HepG2 (cell line): Measurements from ENCODE around the gene GLDN. TPM values are rescaled to one million over a fixed set of nuclear protein-coding genes. Genes with fewer than 3 reads are reported as not detected.

ENCODE experiments used
- MAFK ChIP-seq, 2 experiments: IDR thresholded peaks in 1 of 2; conservative IDR thresholded peaks in 1 of 2; 2 replicates each; pipeline ENCODE4 v1.6.1; 2011; ENCODE audit warnings: improper control_type of control experiment in 2 of 2, low read length in 2 of 2
- REXO4 ChIP-seq: sonication (generic); formaldehyde crosslinking; IDR thresholded peaks from 2 replicates; pipeline ENCODE4 v1.8.0; 2022; ENCODE audit warnings: missing genetic modification reagents, mild to moderate bottlenecking, borderline replicate concordance
- SETDB1 ChIP-seq: sonication (generic); formaldehyde crosslinking; IDR thresholded peaks from 2 replicates; pipeline ENCODE4 v1.5.1; 2020; ENCODE audit warnings: missing genetic modification reagents, mild to moderate bottlenecking, borderline replicate concordance
- SPEN ChIP-seq: sonication (generic); formaldehyde crosslinking; IDR thresholded peaks from 2 replicates; pipeline ENCODE4 v1.5.1; 2020; ENCODE audit warnings: low read depth, mild to moderate bottlenecking, missing genetic modification reagents
- TAF15 ChIP-seq: fragments of 200-400 bp; formaldehyde crosslinking; IDR thresholded peaks from one replicate; pipeline ENCODE4 v1.6.1; 2018; ENCODE audit warnings: mild to moderate bottlenecking, low read depth, low read length; ENCODE audit not compliant: poor library complexity, severe bottlenecking
- ZNF207 ChIP-seq: fragments of 450-650 bp; IDR thresholded peaks from 2 replicates; pipeline ENCODE4 v1.6.1; 2016; ENCODE audit warnings: antibody characterized with exemption, borderline replicate concordance
- ZNF317 ChIP-seq: sonication (generic); formaldehyde crosslinking; IDR thresholded peaks from 2 replicates; pipeline ENCODE4 v1.5.0; 2020; ENCODE audit warnings: mild to moderate bottlenecking, missing genetic modification reagents
- polyA plus RNA-seq, 8 experiments: library from polyadenylated mRNA; depleted of rRNA in 3 of 8; stranded (reverse) in 7 of 8; unstranded in 1 of 8; fragments of >200 nt; fragmentation: Illumina TruSeq in 4 of 8; extraction: Trizol in 4 of 8; gene quantifications; 2 replicates each; pipeline versions ENCODE4 v1.2.1 to v1.2.3, GENCODE V29; 2011 to 2016; ENCODE audit warnings: low read depth in 4 of 8, missing spikeins in 1 of 8, mixed read lengths in 1 of 8; ENCODE audit not compliant: insufficient read depth in 1 of 8
- total RNA-seq, 5 experiments: library from RNA; depleted of rRNA; stranded (reverse); fragments of >200 nt; fragmentation: Illumina TruSeq; extraction: Trizol; gene quantifications; 2 replicates each; pipeline ENCODE4 v1.2.3, GENCODE V29; 2016; ENCODE audit warnings: low read depth in 1 of 5
- TF ChIP-seq, protein P1 (sequence below): sonication (generic); formaldehyde crosslinking; IDR thresholded peaks from 2 replicates; pipeline ENCODE4 v1.4.0; 2020; ENCODE audit warnings: missing genetic modification reagents
- TF ChIP-seq, protein P2 (sequence below): sonication (generic); formaldehyde crosslinking; IDR thresholded peaks from 2 replicates; pipeline ENCODE4 v1.4.0; 2020; ENCODE audit warnings: missing genetic modification reagents, mild to moderate bottlenecking, borderline replicate concordance
- TF ChIP-seq, protein P3 (sequence below): sonication (generic); formaldehyde crosslinking; IDR thresholded peaks from 2 replicates; pipeline ENCODE4 v1.9.0; 2021; ENCODE audit warnings: mild to moderate bottlenecking, missing genetic modification reagents
- TF ChIP-seq, protein P4 (sequence below): sonication (generic); formaldehyde crosslinking; IDR thresholded peaks from 2 replicates; pipeline ENCODE4 v1.8.0; 2022; ENCODE audit warnings: mild to moderate bottlenecking, missing genetic modification reagents
- TF ChIP-seq, protein P5 (sequence below): sonication (generic); formaldehyde crosslinking; IDR thresholded peaks from 2 replicates; pipeline ENCODE4 v1.4.0; 2020; ENCODE audit warnings: missing genetic modification reagents, borderline replicate concordance
- TF ChIP-seq, protein P6 (sequence below): sonication (generic); formaldehyde crosslinking; IDR thresholded peaks from 2 replicates; pipeline ENCODE4 v1.4.0; 2020; ENCODE audit warnings: mild to moderate bottlenecking, missing genetic modification reagents

Gene GLDN
- total and polyA plus RNA-seq, 2 of the 13 experiments (the other 11 are each of a cell fraction or from before 2014, with no cell fraction given), result 0.86 to 1.0 TPM

DNA sequence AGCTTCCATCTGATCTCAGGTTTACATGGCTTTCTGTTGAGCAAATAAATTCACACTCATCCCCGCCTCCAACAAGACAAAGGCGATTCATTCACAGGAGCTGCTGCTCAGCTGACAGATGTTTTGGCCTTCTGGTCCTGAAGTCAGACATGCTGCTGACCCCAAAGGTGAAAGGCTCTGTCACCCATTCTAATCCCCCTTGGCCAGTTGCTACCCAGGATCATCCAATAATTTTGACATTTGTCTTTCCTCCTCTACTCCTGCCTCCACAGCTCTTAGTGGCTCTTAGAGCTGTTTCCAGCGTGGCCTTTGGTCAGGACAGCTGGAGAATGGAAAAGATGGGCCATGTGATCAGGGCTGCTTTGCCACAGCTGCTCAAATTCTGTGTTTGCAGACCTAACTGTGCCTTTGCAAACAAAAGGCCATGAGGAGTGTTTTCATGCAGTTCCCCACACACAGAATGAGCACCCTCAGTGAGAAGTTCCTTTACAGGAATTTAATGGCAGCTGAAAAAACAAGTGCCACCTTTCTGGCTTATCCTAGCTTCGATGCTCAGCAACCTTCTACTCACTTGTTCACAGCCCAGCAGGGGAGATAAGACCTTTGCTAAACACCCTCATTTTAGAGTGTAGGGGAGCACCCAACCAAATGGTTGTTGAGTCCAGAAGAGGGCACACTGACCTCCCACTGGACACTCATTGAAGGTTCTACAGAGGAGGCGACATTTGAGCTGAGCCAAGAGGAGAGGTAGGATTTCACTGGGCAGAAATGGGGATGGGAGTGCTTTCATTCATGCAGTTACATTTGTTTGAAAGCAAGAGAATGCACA lies 42.1 kb upstream of the GLDN start (continued):
- TF ChIP-seq, protein P1, sequence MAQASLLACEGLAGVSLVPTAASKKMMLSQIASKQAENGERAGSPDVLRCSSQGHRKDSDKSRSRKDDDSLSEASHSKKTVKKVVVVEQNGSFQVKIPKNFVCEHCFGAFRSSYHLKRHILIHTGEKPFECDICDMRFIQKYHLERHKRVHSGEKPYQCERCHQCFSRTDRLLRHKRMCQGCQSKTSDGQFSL (CRISPR knock-in tag), result no peak
- TF ChIP-seq MAFK (conservative IDR thresholded peaks at IDR 0.05 in 1 of 2, IDR thresholded peaks at IDR 0.05 in 1 of 2; ENCODE audit: low read length in 2 of 2) (no peak), SPEN (CRISPR knock-in tag) (0 out of 2 replicates have a peak, but pooled peaks have one; percentile 26), ZNF207 (no peak), TAF15 (no peak), REXO4 (CRISPR knock-in tag) (no peak), SETDB1 (CRISPR knock-in tag) (no peak), ZNF317 (no peak)
- TF ChIP-seq, protein P2, sequence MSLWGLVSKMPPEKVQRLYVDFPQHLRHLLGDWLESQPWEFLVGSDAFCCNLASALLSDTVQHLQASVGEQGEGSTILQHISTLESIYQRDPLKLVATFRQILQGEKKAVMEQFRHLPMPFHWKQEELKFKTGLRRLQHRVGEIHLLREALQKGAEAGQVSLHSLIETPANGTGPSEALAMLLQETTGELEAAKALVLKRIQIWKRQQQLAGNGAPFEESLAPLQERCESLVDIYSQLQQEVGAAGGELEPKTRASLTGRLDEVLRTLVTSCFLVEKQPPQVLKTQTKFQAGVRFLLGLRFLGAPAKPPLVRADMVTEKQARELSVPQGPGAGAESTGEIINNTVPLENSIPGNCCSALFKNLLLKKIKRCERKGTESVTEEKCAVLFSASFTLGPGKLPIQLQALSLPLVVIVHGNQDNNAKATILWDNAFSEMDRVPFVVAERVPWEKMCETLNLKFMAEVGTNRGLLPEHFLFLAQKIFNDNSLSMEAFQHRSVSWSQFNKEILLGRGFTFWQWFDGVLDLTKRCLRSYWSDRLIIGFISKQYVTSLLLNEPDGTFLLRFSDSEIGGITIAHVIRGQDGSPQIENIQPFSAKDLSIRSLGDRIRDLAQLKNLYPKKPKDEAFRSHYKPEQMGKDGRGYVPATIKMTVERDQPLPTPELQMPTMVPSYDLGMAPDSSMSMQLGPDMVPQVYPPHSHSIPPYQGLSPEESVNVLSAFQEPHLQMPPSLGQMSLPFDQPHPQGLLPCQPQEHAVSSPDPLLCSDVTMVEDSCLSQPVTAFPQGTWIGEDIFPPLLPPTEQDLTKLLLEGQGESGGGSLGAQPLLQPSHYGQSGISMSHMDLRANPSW (CRISPR knock-in tag), result no peak
- TF ChIP-seq, protein P3, sequence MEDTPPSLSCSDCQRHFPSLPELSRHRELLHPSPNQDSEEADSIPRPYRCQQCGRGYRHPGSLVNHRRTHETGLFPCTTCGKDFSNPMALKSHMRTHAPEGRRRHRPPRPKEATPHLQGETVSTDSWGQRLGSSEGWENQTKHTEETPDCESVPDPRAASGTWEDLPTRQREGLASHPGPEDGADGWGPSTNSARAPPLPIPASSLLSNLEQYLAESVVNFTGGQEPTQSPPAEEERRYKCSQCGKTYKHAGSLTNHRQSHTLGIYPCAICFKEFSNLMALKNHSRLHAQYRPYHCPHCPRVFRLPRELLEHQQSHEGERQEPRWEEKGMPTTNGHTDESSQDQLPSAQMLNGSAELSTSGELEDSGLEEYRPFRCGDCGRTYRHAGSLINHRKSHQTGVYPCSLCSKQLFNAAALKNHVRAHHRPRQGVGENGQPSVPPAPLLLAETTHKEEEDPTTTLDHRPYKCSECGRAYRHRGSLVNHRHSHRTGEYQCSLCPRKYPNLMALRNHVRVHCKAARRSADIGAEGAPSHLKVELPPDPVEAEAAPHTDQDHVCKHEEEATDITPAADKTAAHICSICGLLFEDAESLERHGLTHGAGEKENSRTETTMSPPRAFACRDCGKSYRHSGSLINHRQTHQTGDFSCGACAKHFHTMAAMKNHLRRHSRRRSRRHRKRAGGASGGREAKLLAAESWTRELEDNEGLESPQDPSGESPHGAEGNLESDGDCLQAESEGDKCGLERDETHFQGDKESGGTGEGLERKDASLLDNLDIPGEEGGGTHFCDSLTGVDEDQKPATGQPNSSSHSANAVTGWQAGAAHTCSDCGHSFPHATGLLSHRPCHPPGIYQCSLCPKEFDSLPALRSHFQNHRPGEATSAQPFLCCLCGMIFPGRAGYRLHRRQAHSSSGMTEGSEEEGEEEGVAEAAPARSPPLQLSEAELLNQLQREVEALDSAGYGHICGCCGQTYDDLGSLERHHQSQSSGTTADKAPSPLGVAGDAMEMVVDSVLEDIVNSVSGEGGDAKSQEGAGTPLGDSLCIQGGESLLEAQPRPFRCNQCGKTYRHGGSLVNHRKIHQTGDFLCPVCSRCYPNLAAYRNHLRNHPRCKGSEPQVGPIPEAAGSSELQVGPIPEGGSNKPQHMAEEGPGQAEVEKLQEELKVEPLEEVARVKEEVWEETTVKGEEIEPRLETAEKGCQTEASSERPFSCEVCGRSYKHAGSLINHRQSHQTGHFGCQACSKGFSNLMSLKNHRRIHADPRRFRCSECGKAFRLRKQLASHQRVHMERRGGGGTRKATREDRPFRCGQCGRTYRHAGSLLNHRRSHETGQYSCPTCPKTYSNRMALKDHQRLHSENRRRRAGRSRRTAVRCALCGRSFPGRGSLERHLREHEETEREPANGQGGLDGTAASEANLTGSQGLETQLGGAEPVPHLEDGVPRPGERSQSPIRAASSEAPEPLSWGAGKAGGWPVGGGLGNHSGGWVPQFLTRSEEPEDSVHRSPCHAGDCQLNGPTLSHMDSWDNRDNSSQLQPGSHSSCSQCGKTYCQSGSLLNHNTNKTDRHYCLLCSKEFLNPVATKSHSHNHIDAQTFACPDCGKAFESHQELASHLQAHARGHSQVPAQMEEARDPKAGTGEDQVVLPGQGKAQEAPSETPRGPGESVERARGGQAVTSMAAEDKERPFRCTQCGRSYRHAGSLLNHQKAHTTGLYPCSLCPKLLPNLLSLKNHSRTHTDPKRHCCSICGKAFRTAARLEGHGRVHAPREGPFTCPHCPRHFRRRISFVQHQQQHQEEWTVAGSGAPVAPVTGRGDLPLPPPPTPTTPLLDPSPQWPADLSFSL (CRISPR knock-in tag), result no peak
- TF ChIP-seq, protein P4, sequence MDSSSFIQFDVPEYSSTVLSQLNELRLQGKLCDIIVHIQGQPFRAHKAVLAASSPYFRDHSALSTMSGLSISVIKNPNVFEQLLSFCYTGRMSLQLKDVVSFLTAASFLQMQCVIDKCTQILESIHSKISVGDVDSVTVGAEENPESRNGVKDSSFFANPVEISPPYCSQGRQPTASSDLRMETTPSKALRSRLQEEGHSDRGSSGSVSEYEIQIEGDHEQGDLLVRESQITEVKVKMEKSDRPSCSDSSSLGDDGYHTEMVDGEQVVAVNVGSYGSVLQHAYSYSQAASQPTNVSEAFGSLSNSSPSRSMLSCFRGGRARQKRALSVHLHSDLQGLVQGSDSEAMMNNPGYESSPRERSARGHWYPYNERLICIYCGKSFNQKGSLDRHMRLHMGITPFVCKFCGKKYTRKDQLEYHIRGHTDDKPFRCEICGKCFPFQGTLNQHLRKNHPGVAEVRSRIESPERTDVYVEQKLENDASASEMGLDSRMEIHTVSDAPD, result peak; percentile 90
- TF ChIP-seq, protein P5, sequence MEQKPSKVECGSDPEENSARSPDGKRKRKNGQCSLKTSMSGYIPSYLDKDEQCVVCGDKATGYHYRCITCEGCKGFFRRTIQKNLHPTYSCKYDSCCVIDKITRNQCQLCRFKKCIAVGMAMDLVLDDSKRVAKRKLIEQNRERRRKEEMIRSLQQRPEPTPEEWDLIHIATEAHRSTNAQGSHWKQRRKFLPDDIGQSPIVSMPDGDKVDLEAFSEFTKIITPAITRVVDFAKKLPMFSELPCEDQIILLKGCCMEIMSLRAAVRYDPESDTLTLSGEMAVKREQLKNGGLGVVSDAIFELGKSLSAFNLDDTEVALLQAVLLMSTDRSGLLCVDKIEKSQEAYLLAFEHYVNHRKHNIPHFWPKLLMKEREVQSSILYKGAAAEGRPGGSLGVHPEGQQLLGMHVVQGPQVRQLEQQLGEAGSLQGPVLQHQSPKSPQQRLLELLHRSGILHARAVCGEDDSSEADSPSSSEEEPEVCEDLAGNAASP, result peak; percentile 5; the same call in 1 of the 2 replicates
- TF ChIP-seq, protein P6, sequence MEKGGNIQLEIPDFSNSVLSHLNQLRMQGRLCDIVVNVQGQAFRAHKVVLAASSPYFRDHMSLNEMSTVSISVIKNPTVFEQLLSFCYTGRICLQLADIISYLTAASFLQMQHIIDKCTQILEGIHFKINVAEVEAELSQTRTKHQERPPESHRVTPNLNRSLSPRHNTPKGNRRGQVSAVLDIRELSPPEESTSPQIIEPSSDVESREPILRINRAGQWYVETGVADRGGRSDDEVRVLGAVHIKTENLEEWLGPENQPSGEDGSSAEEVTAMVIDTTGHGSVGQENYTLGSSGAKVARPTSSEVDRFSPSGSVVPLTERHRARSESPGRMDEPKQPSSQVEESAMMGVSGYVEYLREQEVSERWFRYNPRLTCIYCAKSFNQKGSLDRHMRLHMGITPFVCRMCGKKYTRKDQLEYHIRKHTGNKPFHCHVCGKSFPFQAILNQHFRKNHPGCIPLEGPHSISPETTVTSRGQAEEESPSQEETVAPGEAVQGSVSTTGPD, result no peak
